DMS79 (cell line): Measurements from ENCODE around the gene HMGA1.

Source experiments
- DNase-seq: peaks from one replicate; lab custom pipeline; 2025; lab: John Stamatoyannopoulos, UW

The HMGA1 gene, protein sequence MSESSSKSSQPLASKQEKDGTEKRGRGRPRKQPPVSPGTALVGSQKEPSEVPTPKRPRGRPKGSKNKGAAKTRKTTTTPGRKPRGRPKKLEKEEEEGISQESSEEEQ

DNA sequence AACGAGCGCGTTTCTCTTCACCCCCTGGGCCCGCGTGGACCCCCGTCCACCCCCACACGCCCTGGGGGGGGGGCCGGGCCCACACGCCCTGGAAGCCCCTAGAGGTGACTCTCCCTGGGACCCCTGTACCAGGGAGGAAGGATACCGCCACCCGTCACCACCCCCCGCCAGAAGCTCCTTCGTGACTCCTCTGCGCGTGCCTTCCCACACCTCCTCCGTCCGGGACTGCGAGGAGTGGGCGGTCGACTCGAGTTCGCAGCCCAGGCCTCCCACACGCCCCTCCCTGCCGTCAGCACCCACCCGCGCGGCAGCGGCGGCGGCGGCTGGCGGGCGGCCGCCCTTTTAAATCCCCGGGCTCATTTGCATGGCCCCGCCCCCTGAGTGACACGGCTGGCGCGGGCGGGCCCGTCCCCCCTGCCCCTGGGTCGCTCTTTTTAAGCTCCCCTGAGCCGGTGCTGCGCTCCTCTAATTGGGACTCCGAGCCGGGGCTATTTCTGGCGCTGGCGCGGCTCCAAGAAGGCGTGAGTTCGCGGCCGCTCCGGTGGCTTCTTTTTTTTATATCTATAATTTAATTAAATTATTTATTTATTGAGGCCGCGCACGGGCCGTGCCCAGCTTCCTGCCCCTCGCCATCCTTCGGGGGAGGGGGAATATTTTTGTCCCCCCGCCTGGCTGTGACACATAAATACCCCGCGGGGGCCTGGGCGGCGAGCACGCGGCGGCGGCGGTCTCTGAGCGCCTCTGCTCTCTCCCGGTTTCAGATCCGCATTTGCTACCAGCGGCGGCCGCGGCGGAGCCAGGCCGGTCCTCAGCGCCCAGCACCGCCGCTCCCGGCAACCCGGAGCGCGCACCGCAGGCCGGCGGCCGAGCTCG, at the start of gene HMGA1:
HMGA1 (plus strand) TSS at position 431 of the 873 bp plus-strand sequence. CDS start 3,908 bp downstream, outside the sequence.
- DNase-seq: peak; percentile 65

DNA sequence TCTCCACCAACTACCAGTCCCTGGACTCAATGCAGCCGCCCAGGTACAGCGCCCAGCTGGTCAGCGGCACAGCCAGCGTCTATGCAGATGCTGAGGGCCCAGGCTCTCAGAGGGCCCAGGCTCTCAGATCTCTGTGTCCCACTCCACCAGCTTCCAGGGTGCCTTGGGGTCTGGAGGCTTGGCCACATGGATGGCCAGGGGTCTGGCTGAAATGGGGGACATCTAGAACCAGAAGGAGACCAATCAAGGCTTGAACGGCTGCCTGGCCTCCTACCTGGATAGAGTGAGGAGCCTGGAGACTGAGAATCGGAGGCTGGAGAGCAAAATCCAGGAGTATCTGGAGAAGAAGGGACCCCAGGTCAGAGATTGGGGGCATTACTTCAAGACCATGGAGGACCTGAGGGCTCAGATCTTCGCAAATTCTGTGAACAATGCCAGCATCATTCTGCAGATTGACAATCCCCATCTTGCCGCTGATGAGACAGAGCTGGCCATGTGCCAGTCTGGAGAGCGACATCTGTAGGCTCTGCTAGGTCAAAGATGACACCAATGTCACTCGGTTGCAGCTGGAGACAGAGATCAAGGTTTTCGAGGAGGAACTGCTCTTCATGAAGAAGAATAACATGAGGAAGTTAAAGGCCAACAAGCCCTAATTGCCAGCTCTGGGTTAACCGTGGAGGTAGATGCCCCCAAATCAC, 46.7 kb upstream of the HMGA1 start:
- no peak for DNase-seq

DNA sequence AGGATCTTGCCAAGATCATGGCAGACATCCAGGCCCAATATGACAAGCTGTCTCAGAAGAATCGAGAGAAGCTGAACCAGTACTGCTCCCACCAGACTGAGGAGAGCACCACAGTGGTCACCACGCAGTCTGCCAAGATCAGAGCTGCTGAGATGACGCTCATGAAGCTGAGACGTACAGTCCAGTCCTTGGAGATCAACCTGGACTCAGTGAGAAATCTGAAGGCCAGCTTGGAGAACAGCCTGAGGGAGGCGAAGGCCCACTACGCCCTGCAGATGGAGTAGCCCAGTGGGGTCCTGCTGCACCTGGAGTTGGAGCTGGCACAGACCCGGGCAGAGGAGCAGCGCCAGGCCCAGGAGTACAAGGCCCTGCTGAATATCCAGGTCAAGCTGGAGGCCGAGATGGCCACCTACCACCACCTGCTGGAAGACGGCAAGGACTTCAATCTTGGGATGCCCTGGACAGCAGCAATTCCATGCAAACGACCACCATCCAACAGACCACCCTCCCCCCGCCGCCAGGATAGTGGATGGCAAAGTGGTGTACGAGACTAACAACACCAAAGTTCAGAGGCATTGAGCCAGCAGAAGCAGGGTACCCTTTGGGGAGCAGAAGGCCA, 46.1 kb upstream of the HMGA1 start:
- no peak for DNase-seq

DNA sequence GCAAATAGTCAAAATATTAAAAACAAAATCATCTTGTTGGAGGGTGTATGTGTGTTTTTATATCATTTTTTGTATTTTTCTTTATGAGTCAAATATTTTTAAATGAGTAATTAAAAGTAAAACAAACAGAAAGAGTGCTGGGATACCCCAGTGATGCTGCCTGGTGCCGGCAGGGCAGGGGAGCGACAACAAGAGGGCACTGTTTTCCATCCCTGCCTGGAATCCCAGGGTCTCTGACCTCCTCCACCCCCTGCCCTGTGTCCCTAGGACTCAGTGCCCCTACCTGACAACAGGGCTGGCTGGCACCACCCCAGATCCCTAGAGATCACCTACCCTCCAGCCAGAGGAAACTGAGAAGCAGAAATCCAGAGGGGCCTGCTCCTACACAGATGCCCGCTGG, 41.9 kb upstream of the HMGA1 start:
- no peak for DNase-seq

DNA sequence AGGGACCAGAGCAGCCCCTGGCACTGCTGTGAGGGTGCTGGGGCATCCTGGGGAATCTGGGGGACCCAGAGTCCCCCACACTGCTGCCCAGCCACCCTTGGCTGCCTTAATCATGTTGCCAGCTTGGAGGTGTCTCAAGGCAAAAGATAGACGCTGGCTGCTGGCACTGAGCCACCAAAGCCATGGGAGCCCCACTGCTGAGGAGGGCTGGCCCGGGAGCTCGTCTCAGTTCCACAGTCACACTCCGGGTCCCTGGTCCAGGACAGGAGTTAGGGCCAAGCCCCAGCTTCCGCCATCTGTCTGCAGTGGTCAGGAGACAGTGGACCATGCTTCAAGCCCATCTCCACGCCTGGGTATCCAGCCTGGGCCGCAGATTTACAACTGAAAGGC, 41.0 kb upstream of the HMGA1 start:
- DNase-seq: no peak

DNA sequence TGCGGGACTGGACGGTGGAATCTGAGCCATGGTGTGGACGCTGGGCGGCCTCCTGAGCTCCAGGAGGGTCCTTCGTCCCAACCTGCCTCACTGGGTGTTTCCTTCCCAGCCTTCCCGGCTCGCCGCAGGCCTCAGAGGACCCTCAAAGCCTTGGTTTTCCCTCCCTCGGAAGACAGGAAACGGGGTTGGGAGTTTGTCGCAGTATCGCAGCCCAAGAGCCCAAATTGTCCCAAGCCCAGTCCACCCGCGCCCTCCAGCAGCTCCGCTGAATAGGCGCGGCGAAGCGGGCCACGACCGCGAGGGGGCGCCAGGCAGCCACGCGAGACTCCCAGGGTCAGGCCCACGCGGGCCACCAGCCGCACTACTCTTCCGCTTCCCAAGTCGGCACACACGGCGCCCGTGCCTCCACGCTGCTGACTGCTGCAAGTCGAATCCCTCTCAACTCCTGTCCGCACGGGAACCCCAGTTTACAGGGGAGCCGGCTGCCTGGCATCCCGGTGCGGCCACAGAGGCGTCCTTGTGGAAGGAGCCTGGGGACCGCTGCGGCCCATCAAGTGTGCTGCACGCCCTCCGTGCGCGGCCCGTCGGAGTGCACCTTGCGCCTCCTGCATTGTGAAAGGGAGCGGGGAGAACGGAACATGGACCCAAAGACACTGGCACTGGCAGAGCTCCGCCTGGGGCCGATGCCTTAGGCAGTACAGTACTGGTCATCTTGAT, 40.4 kb upstream of the HMGA1 start:
- DNase-seq: no peak

DNA sequence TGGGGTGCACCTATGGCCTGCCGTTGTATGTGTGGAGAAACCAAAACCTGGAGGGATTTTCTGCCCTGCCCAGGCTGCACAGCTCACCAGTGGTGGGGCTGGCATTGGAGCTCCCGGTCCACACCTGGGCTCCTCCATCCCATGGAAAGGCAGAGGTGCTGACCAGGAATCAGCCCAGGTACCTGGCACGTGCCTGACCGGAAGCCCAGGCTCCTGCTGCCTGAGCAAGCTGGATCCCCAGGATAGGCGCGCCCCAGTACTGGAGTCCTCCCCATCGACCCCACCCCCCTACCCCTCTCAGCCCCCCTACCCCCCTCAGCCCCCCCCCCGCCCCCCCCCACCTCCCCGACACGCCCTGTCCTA, 39.9 kb upstream of the HMGA1 start:
- no peak for DNase-seq

DNA sequence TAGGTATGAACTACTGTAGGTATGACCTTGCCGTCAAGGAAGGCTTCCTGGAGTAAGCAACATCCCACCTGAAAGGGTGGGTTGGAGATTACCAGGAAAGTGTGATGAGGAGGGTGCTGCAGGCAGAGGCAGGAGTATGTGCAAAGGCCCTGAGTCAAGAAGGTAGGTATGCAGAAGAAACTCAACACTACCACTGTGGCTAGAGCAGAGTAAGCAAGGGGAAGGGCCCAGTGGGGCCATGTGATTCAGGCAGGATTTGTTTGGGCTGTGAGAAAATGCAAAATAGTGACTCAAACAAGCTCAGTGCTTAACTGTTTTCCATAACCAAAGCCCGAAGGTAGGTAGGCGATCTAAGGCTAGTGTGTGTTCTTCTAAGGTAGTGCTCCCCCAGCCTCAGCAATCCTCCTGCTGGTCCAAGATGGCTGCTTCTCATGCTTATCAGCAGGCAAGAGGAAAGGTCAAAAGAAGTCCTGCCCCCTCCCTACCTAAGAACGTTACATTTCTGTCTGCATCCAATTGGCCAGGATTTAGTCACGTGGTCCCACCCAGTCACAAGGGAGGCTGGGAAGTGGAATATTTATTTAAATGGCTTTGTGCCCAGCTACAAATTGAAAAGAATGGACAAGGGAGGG, 36.2 kb upstream of the HMGA1 start:
- DNase-seq: no peak

DNA sequence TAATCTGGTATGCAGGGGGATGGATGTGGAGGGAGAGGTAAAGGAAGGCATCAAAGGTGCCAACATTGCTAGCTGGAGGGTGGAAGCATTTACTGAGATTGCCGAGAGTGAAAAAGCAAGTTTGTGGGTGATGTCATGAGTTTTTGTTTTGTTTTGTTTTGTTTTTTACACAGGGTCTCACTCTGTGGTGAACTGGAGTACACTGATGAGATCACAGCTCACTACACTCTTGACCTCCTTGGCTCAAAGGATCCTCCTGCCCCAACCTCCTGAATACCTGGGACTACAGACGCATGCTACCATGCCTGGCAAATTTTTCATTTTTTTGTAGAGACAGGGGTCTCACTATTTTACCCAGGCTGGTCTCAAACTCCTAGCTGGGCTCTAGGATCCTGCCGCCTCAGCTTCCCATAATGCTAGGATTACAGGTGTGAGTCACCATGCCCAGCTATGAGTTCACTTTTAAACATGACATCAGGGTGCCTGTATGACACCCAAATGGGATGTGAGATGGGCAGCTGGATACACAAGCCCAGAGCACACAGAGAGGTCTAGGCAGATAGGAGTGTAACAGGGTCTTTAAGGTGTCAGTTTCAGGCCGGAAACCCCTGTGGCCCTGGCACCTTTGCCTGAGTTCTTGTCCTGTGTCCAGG, 35.1 kb upstream of the HMGA1 start:
- no peak for DNase-seq

DNA sequence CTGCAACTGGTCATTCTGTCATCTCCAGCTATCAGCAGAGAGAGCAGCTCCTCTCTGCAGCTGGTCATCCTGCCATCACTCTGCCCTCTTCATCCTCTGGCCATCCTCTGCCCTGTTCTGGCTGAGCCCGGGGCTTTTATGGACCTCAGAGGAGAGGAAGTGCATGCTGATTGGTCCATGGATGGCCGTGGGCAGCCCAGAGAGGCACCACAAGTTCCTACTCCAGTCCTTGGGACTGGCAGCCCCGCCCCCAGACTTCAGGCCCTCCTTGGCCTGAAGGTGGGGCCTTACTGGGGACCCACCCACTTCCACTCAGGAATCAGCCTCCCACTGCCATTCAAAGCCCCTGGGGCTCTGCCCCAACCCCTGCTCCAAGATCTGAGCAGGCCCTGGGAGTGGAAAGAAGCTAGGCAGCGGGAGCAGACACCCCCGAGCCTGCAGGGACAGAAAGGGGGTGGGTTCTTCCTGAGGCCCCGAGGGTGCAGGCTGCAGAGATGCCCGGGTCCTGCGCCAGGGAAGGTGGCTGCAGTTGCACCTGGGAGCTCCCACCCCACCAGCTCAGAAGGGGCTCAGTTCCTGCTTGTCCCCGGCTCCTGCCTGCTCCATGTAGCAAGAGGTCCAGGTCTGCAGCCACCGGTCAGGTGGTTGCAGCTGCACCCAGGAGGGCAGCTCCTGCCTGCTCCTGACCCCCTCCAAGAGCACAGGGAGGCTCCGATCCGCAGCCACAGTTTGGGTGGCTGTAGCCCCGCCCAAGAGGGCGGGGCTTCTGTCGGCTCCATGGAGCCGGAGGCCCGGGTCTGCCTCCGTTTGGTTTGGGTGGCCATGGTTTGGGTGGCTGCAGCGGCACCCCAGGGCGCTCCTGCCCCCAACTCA, 34.1 kb upstream of the HMGA1 start:
- no peak for DNase-seq

DNA sequence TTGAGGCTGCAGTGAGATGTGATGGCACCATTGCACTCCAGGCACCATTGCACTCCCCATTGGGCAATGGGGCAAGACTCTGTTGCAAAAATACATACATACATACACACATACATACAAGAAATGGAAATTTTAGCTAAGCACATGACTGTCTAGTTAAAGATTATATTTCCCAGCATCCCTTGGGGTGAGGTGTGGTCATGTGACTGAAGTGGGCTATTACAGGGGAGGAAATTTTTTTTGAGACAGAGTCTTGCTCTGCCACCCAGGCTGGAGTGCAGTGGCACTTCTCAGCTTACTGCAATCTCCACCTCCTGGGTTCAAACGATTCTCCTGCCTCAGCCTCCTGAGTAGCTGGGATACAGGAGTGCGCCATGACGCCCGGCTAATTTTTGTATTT, 32.0 kb upstream of the HMGA1 start:
- DNase-seq: no peak

DNA sequence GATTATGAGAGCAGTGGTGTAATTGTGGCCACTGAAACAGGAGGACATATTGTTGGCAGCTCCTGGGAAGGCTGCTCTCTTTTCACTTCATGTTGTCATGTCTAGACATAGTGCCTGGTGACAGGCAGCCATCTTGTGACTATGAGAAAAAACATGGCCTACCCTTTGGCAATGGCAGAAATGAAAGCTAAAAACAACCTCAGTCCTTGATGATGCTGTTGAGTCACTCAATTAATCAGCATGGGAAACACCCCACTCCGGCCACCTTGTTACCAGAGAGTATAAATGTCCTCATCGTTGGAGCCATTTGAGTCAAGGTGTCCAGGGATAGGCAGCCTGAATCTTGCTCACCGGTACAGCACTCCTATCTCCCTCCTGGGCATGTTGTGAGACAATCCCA, 31.2 kb upstream of the HMGA1 start:
- no peak for DNase-seq

DNA sequence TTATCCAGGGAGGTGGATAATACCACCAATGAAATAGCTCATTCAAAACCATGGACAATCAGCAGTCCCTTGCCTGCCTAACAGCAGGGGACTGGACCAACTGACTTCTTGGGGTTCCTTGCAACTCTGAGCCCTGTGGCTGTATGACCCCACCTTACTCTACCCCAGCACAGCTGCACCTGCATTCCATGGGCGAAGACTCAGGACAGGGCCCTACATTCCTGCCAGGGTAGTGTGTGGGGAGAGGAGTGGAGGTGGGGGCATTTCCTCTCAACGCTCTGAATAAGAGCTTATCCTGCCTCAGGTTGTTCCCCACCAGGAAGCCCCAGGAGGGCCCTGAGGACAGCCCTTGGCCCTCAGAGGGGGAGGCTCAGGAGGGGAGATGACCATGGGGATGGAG, 30.8 kb upstream of the HMGA1 start:
- no peak for DNase-seq

DNA sequence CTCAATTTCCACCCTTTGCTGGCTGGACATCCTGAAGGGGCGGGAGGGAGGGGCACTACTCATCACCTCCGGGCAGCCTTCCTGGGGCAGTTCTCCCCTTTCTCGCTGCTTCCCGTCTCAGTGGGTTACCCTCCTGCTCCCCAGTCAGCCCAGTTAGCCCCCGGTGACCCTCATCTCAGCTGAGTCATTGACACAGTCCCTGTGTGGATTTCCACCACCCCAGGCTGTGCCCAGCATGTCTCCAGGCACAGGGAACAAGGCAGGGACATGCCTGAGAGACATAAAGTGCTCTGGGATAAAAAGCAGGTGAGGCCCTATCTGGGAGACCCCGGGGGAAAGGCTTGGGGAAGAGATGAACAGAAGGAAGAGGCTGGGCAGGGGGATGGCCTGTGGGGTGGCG, 29.9 kb upstream of the HMGA1 start:
- no peak for DNase-seq

DNA sequence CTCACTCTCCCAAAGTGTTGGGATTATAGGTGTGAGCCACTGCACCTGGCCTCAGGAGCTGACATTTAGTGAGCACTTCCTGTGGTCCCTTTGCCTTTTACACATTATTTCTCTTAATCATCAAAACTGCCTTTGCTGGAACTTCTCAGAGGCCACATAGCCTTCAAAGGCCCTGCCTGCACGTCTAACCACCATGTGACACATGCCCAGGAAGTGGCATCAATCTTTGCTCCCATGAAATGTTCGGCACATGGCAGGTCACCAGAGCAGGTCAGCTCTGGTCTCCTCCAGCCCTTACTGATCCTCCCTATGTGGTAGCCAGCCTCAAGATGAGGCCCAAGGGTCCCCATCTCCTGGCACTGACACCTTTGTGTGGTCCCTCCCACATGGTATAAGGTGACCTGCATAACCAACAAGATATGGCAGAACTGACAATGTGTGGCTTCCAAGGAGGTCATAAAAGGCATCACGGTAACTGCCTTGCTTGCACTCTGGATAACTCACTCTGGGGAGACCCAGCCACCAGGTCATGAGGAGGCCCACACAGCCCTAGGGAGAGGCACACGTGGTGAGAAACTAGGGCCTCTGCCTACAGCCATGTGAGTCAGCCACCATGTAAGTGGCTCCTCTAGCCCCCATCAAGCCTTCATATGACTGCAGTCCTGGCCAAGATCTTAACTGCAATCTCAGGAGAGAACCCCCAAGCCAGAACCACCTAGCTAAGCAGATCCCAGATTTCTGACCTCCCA, 28.8 kb upstream of the HMGA1 start:
- DNase-seq: no peak

DNA sequence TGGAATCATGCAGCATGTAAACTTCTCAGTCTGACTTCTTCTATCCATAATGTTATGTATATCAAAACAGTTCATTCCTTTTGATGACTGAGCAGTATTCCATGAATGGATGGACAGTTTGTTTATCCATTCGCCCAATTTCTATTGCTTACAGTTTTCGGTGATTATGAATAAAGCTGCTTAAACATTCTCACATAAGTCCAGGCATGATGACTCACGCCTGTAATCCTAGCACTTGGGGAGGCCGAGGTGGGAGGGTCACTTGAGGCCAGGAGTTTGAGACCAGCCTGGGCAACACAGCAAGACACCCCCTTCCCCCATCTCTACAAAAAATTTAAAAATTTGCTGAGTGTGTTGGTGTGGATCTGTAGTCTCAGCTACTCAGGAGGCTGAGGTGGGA, 22.9 kb upstream of the HMGA1 start:
- DNase-seq: no peak

DNA sequence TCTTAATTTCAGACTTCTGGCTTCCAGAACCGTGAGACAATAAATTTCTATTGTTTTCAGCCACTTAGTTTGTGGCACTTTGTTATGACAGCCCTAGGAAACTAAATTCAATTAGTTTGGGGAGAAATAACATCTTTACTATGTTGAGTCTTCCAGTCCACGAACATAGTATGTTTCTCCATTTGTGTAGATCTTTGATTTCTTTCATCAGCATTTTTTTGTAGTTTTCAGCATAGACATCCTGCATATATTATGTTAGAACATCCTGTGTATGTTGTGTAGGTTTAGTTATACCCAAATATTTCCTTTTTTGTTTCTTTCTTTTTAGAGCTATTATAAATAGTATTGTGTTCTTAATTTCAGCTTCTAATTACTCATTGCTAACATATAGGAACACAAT, 18.0 kb upstream of the HMGA1 start:
- DNase-seq: no peak

DNA sequence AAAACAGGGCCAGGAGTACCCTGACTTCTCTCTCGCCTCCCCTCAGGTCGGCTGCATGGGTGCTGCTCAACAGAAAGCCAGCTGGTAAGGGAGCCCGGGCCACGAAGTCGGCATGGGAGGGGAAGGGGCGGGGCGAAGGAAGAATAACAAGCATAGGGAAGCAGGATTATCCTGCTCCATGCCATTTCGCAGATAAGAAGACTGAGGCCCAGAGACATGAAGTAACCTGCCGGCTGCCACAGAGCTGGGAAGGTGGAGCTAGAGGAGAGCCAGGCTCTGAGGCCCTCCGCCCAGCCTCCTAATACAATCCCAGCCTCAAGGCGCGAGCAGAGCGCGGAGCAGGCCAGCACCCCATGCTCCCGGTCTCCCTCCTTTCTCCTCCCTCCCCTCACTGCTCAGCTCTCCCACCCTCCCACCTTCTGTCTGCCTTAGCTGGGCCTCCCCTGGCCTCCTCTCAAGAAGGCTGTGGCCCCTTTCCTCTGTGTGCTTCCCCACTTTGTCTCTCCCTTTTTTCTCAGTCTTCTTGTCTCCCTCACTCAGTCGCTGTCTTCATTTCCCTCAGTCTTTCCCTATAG, 13.2 kb upstream of the HMGA1 start:
- peak; percentile 63 for DNase-seq
